Measurements from ENCODE around the gene NUDT1.

GRCh38 chr7:2199528-2199927 is 42.5 kb upstream of the NUDT1 start:
- TF ChIP-seq CTCF (conservative IDR thresholded peaks at IDR 0.05 in 1 of 2, IDR thresholded peaks at IDR 0.05 in 1 of 2; ENCODE audit: low read depth in 1 of 2, low read length in 2 of 2) (no peak), EZH2 (IDR thresholded peaks at IDR 0.05; ENCODE audit: low read length, missing control alignments) (no peak)
